ENCODE results near the gene DNAH10.
A peak's percentile ranks its signal among the peaks of the same experiment; 100 is the strongest.

The DNAH10 gene

GRCh38 chr12:123976227-123976826, 214.2 kb downstream of the DNAH10 start:
- no peak for DNase-seq

- no peak for DNase-seq
These were observed 217.5 kb downstream of the DNAH10 start for GRCh38 chr12:123979566-123979965.

GRCh38 chr12:123982269-123982668, 220.2 kb downstream of the DNAH10 start:
- DNase-seq, result no peak

GRCh38 chr12:123983822-123984485, 221.9 kb downstream of the DNAH10 start:
- DNase-seq, result peak; percentile 82

GRCh38 chr12:123984903-123985302, 222.8 kb downstream of the DNAH10 start:
- DNase-seq, result no peak
